ENCODE measurements around the gene CPD.
"Not testable (repeated sequence)": the region's sequence is repeated elsewhere in the genome, so short reads cannot be mapped to it uniquely, and the experiment has no call there.

CPD gene

DNA sequence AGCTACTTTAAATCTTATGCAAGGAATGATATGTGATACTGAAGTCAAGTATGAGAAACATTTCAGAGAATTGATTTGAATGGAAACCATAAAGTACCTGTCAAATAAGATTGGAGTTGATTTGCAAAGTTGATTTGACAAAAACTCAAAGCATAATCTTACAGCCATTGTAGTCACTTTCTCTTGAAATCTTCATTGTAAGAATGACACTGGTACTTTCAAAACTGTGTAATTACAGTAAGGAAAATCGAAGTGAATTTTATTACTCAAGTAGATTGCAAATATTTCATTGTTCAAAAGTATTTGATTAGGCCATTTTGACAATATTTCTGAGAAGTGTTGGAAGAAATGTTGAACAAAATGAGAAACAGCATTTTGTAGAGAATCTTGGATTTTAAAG lies 3.6 kb downstream of the CPD start:
- DNase-seq (ENCODE audit: low read depth in 3 of 3) = no peak

DNA sequence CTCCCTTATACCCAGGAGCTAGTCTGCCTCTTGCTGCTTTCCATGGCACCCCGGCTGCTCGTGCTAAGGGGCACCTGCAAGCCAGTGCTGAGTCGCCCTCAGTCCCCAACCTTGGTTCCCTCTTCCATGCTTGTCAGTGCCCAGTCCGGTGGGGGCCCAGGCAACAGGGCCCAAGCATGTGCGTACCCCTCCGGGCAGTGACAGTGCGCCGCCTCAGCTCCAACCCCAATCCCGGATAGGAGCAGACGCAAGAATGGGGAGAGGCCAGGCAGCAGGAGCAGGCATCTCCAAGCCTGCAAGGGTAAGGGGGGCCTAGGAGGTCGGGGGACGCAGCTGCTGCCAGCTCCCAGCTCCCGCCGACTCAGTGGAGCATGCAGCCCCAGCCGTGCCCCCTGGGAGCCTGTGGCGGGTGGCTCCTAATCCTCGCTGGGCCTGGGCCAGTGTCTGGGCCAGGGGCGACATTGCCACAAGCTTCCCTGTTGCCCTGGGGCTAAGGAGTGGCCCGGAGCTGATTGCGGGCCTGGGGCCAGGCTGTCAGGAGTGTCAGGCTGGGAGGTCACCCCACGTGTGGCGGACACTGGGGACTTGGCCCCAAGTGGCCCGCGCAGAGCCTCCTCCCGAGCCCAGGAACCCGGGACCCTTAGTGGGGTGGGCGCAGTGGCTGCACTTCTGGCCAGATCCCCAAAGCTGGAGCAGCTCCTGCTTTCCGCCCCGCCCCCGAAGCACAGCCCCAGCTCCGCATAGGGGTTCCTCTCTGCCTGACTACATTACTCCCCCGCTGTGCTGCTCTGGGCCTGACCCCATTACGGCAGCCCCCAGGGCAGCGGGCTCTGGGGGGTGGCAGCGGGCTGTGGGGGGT lies 9.8 kb downstream of the CPD start:
- DNase-seq (ENCODE audit: low read depth in 3 of 3) = no peak

DNA sequence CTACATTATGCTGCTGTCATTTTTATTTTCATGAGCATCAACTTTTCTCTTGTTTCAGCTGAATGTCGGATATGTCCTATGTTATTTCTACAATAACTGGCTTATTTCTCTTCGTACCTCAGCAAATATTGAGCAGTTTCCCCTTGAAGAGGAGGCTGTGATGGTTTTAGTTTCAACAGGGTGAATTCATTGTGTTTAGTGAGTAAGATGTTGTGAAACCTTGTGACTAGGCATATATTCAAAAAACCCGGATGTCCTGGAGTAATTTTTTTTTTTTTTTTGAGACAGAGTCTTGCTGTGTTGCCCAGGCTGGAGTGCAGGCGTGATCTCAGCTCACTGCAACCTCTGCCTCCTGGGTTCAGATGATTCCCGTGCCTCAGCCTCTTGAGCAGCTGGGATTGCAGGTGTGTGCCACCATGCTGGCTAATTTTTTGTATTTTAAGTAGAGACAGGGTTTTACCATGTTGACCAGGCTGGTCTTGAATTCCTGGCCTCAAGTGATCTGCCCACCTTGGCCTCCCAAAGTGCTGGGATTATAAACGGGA lies 11.1 kb downstream of the CPD start:
- no peak for DNase-seq (ENCODE audit: low read depth in 3 of 3)

GRCh38 chr17:30391534-30391933 lies 12.8 kb downstream of the CPD start:
- no peak for DNase-seq (ENCODE audit: low read depth in 3 of 3)

DNA sequence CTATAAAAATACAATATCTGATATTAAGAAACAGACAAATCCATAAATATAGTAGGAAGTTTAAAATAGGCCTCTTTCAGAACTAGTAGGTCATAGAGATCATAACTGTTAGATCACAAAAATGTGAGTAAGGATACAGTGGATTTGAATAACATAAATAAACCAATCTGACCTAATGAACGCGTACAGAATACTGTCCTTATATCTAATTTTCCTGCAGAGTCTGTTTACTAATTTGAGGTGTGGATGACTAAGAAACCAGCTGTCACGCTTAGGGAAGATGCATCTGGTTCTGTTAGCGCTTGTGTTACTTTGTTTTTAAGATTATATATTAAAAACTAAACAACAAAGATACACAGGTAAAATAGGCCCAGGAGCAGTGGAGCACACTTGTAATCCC lies 14.8 kb downstream of the CPD start:
- no peak for DNase-seq (ENCODE audit: low read depth in 3 of 3)

GRCh38 chr17:30393911-30394867 lies 15.5 kb downstream of the CPD start:
- DNase-seq (ENCODE audit: low read depth in 3 of 3) = no peak

DNA sequence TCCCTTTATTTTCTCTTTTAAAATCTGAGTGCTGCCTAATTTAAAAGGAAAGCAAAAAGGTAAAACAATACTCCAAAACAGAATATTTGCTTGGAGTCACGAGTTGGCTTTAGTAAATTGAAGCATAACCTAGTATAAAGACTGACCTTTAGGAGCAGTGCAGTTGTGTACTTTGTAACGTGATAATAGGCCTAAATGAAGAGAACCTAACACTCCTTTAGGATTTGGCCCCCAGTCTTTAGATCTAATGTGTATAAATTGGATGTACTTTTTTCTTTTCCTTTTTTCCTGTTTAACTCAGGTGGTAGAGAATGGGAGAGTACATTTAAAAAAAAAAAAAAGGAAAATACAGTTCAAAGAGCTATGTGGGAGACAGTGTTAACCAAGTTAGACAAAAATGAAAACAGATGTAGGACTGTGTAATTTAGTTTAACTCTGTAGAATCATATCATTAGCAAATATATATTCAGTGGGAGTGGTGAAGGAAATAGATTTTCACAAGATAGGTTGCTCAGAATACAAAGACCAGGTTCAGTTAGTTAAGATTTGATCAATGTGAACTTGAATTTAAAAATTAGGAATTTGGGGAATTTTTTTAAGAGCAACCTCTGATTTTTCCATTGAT lies 16.8 kb downstream of the CPD start:
- no peak for DNase-seq (ENCODE audit: low read depth in 3 of 3)

GRCh38 chr17:30396129-30396528 lies 17.4 kb downstream of the CPD start:
- DNase-seq (ENCODE audit: low read depth in 3 of 3) = no peak

DNA sequence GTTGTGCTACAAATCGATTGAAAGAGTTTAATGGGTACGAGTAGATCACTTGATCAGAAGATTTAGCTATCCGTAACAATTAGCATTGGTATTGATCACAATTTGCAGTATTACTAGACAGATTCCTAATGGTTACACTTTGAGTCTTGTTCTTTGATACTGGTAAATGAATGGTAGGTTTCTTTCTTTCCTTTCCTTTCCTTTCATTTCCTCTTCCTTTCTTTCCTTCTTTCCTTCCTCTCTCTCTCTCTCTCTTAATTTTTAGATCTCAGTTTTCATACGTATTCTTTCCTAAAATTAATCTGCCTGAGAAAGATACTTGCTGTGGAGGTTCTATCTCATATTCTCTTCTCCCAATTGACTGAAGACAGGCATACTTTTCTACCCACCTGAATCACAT lies 17.9 kb downstream of the CPD start:
- DNase-seq (ENCODE audit: low read depth in 3 of 3) = no peak

DNA sequence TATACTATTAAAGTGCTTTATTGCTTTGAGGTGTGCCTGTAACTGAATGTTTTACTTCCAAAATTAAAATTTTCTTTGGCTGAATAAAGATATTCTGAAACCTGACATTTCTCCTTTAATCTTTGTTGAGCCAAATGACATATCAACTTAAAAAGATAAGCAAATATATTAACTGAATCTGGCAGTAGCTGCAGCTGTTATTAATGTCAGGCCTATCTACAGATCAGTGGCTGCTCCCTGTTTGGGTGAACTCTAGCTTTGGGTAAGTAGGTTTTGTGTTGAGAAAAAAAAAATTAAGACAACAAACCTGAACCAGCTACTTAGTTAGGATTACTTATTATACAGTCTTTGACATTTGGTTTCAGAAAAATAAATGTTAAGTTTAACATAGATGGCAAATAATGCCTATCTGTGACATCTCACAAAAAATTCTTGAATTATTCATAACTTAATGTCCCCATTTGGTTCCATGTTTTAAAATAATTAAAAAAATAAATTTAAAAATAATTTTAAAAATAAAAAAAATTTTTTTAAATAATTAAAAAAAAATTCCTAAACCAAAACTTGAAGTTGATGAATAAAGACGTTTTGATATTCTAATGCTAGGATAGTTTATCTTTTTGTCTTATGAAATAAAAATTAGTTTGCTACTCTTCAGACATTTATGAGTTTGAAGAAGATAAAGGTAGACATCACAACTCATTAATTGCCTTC lies 19.8 kb downstream of the CPD start:
- no peak for DNase-seq (ENCODE audit: low read depth in 3 of 3)

DNA sequence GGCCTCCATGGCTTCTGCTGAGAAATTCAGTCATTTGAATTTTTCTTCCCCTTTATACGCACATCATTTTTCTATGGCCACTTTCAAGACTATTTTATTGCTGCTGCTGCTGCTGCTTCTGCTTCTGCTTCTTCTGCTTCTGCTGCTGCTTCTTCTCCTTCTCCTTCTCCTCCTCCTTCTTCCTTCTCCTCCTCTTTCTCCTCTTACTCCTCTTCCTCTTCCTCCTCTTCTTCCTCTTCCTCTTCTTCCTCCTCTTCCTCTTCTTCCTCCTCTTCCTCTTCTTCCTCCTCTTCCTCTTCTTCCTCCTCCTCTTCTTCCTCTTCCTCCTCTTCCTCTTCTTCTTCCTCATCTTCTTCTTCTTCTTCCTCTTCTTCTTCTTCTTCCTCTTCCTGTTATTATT lies 22.4 kb downstream of the CPD start:
- no peak for DNase-seq (ENCODE audit: low read depth in 3 of 3)

- no peak for DNase-seq (ENCODE audit: low read depth in 3 of 3)
Measured at GRCh38 chr17:30405161-30405560, 26.4 kb downstream of the CPD start.

- not testable (repeated sequence) for DNase-seq (ENCODE audit: low read depth in 3 of 3)
Measured at GRCh38 chr17:30410627-30411026, 31.9 kb downstream of the CPD start.

DNA sequence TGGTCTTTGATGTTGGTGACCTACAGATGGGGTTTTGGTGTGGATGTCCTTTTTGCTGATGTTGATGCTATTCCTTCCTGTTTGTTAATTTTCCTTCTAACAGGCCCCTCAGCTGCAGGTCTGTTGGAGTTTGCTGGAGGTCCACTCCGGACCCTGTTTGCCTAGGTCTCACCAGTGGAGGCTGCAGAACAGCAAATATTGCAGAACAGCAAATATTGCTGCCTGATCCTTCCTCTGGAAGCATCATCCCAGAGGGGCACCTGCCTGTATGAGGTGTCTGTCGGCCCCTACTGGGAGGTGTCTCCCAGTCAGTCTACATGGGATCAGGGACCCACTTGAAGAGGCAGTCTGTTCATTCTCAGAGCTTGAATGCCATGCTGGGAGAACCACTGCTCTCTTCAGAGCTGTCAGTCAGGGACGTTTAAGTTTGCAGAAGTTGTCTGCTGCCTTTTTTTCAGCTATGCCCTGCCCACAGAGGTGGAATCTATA lies 33.3 kb downstream of the CPD start:
- not testable (repeated sequence) for DNase-seq (ENCODE audit: low read depth in 3 of 3)

DNA sequence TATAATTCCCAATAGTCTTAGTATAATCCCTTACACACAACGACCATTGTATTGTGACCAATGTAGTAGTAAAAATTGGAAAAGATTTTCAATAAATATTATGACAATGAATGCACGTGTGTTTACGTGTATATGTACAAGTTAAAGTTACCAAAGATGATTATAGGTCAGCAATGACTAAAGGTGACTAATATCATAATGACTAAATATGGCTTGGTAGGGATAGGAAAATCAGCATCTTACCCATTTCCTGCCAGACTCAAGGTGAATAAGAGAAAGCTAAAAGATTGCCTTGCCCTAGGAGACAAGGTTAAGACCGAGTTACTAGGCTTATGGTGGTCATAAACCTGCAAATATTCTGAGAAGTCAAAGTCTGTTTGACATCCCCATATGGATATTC lies 34.4 kb downstream of the CPD start:
- DNase-seq (ENCODE audit: low read depth in 3 of 3) = no peak

GRCh38 chr17:30414486-30414885 lies 35.8 kb downstream of the CPD start:
- no peak for DNase-seq (ENCODE audit: low read depth in 3 of 3)

DNA sequence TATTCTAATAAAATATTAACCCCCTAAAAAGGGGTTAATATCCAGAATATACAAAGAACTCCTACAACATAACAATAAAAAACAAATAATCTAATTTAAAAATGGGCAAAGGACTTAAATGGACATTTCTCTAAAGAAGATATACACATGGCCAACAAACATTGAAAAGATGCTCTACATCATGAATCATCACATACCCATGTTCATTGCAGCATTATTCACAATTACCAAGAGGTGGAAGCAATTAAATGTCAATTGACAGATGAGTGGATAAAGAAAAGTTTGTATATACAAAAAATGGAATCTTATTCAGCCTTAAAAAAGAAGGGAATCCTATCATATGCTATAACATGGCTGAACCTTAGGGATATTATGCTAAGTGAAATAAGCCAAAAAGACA lies 36.8 kb downstream of the CPD start:
- no peak for DNase-seq (ENCODE audit: low read depth in 3 of 3)

- DNase-seq (ENCODE audit: low read depth in 3 of 3) = not testable (repeated sequence)
Measured at GRCh38 chr17:30418070-30418469, 39.3 kb downstream of the CPD start.

GRCh38 chr17:30421592-30421991 lies 42.9 kb downstream of the CPD start:
- no peak for DNase-seq (ENCODE audit: low read depth in 3 of 3)

GRCh38 chr17:30422171-30422570 lies 43.4 kb downstream of the CPD start:
- DNase-seq (ENCODE audit: low read depth in 3 of 3) = no peak

DNA sequence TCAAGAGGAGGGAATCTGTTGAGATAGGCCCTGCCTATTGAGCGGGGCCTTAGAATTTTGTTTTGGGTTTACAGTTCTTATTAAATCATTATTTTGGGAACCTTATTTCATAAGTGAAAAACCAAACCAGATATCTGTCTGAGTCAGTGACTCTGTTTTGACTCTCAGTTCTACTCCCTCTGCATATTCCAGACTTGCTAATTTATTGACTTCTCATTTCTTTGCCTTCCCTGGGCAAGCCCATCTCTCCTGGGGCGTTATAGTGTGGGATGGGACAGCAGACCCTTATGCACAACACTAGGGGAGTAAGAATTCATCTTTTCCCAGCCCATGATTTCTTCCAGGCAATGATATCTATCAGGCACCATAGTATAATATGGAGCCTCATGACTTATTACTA lies 45.7 kb downstream of the CPD start:
- no peak for DNase-seq (ENCODE audit: low read depth in 3 of 3)
